ENCODE results near the gene TMEM151B. TPM values are rescaled to one million over a fixed set of nuclear protein-coding genes. Genes with fewer than 3 reads are reported as not detected.

Gene TMEM151B
- total RNA-seq: under 1 TPM; 0.22 to 0.51 TPM
- polyA plus RNA-seq (2013, experiment 1 of 2): 7.3 TPM
- polyA plus RNA-seq (2013, experiment 2 of 2): 6.5 TPM
- long read RNA-seq, experiment 1: 0 reads
- long read RNA-seq, experiment 2: 0 reads
- long read RNA-seq, experiment 3: 0 reads
- long read RNA-seq, experiment 4: 0 reads

- Histone ChIP-seq H3K27ac (ENCODE audit: low read depth, low read length) (no peak within 1 kb of the TSS), H3K36me3 (ENCODE audit: control insufficient read depth, insufficient read depth, low read length) (no peaks in the 10 kb centered on the region), H3K27me3 (ENCODE audit: control insufficient read depth, insufficient read depth, low read length, poor library complexity, severe bottlenecking) (peaks cover 59% of the 10 kb centered on the region), H3K9me3 (ENCODE audit: control insufficient read depth, low read length) (no peaks in the 10 kb centered on the region), H3K4me3 (ENCODE audit: low read length) (no peak within 1 kb of the TSS), H3K9ac (ENCODE audit: extremely low read depth, low read length, poor library complexity, severe bottlenecking) (no peak within 1 kb of the TSS), H3K4me1 (ENCODE audit: control insufficient read depth, insufficient read depth, low read length) (no peaks in the 10 kb centered on the region)
- Mint-ChIP-seq H3K9me3 (no peaks in the 10 kb centered on the region), H3K27me3 (ENCODE audit: insufficient read depth) (peaks cover 80% of the 10 kb centered on the region), H3K36me3 (ENCODE audit: low read depth) (peaks cover 2% of the 10 kb centered on the region), H3K27ac (no peak within 1 kb of the TSS), H3K4me1 (peaks cover 4% of the 10 kb centered on the region), H3K4me3 (peak within 1 kb of the TSS; percentile 55)
- 9 to 11% methylated on average over 7 to 23 of the region's 29 CpGs for WGBS, 2 experiments (ENCODE audit: insufficient coverage in 1 of 2, insufficient read length in 1 of 2)
- no peak for TF ChIP-seq CTCF (conservative IDR thresholded peaks at IDR 0.05)
- DNase-seq: peak; percentile 61
Measured at GRCh38 chr6:44269921-44270525, at the start of gene TMEM151B. Gene TMEM151B (plus strand): TSS chr6:44270450. CDS start chr6:44270743, 293 bp downstream.

GRCh38 chr6:44220913-44221290 lies 49.3 kb upstream of the TMEM151B start:
- no peak for TF ChIP-seq CTCF (conservative IDR thresholded peaks at IDR 0.05)
- no peaks in the 10 kb centered on the region for H3K27me3 ChIP-seq (ENCODE audit: control insufficient read depth, insufficient read depth, low read length, poor library complexity, severe bottlenecking)
- Mint-ChIP-seq H3K4me1 (peaks cover 52% of the 10 kb centered on the region), H3K36me3 (ENCODE audit: low read depth) (no peaks in the 10 kb centered on the region), H3K9me3 (no peaks in the 10 kb centered on the region), H3K4me3 (peak overlapping the region; percentile 10), H3K27me3 (ENCODE audit: insufficient read depth) (peaks cover 2% of the 10 kb centered on the region), H3K27ac (peak overlapping the region; percentile 62)
- no peak for DNase-seq
- no peak overlapping the region for H3K27ac ChIP-seq (ENCODE audit: low read depth, low read length)
- H3K9me3 ChIP-seq (ENCODE audit: control insufficient read depth, low read length): no peaks in the 10 kb centered on the region
- H3K9ac ChIP-seq (ENCODE audit: extremely low read depth, low read length, poor library complexity, severe bottlenecking): no peak overlapping the region
- peaks cover 24% of the 10 kb centered on the region for H3K4me1 ChIP-seq (ENCODE audit: control insufficient read depth, insufficient read depth, low read length)
- 85 to 95% methylated on average over 3 to 4 of the region's 4 CpGs for WGBS, 2 experiments (ENCODE audit: insufficient coverage in 1 of 2, insufficient read length in 1 of 2)
- H3K4me3 ChIP-seq (ENCODE audit: low read length): no peak overlapping the region
- H3K36me3 ChIP-seq (ENCODE audit: control insufficient read depth, insufficient read depth, low read length): no peaks in the 10 kb centered on the region

GRCh38 chr6:44221291-44221960 lies 48.8 kb upstream of the TMEM151B start:
- Mint-ChIP-seq H3K27me3 (ENCODE audit: insufficient read depth) (peaks cover 2% of the 10 kb centered on the region), H3K36me3 (ENCODE audit: low read depth) (no peaks in the 10 kb centered on the region), H3K4me3 (peak overlapping the region; percentile 10), H3K4me1 (peaks cover 56% of the 10 kb centered on the region), H3K27ac (peak overlapping the region; percentile 62), H3K9me3 (no peaks in the 10 kb centered on the region)
- DNase-seq: peak; percentile 92
- TF ChIP-seq CTCF (conservative IDR thresholded peaks at IDR 0.05): peak; percentile 82
- Histone ChIP-seq H3K4me1 (ENCODE audit: control insufficient read depth, insufficient read depth, low read length) (peaks cover 29% of the 10 kb centered on the region), H3K9ac (ENCODE audit: extremely low read depth, low read length, poor library complexity, severe bottlenecking) (no peak overlapping the region), H3K27me3 (ENCODE audit: control insufficient read depth, insufficient read depth, low read length, poor library complexity, severe bottlenecking) (no peaks in the 10 kb centered on the region), H3K9me3 (ENCODE audit: control insufficient read depth, low read length) (no peaks in the 10 kb centered on the region), H3K27ac (ENCODE audit: low read depth, low read length) (no peak overlapping the region), H3K36me3 (ENCODE audit: control insufficient read depth, insufficient read depth, low read length) (no peaks in the 10 kb centered on the region), H3K4me3 (ENCODE audit: low read length) (no peak overlapping the region)
- 63% methylated on average over 3 of the region's 4 CpGs; no CpG with 5 or more reads in 1 of the 2 experiments for WGBS, 2 experiments (ENCODE audit: insufficient coverage in 1 of 2, insufficient read length in 1 of 2)
